Activated T-cell treated with anti-CD3 and anti-CD28 coated beads, Interleukin-2, amount 50 U/mL, for 24 hours (primary cell): ENCODE data around the gene ZFAND6.
"Not testable (repeated sequence)": the region's sequence is repeated elsewhere in the genome, so short reads cannot be mapped to it uniquely, and the experiment has no call there.

Experiments used
- DNase-seq: peaks from one replicate; pipeline ENCODE4 v3.0.0-alpha.2; 2020
- H3K27ac Mint-ChIP-seq: 2 replicates; pipeline ENCODE4 v1.8.0; 2020; ENCODE audit warnings: mild to moderate bottlenecking, mixed read lengths
- H3K27me3 Mint-ChIP-seq: 2 replicates; pipeline ENCODE4 v1.8.0; 2020; ENCODE audit warnings: mixed read lengths
- H3K36me3 Mint-ChIP-seq: 2 replicates; pipeline ENCODE4 v1.8.0; 2020; ENCODE audit warnings: low read depth, mixed read lengths
- H3K4me1 Mint-ChIP-seq: 2 replicates; pipeline ENCODE4 v1.8.0; 2020; ENCODE audit warnings: low read depth, mixed read lengths
- H3K4me3 Mint-ChIP-seq: 2 replicates; pipeline ENCODE4 v1.8.0; 2020; ENCODE audit warnings: mild to moderate bottlenecking, moderate library complexity, mixed read lengths
- H3K9me3 Mint-ChIP-seq: 2 replicates; pipeline ENCODE4 v1.8.0; 2020; ENCODE audit warnings: mixed read lengths

The ZFAND6 gene

GRCh38 chr15:80028937-80029336, 30.5 kb upstream of the ZFAND6 start:
- H3K27me3 Mint-ChIP-seq = no peaks in the 10 kb centered on the region
- H3K36me3 Mint-ChIP-seq = no peaks in the 10 kb centered on the region
- peaks cover 33% of the 10 kb centered on the region for H3K4me1 Mint-ChIP-seq
- no peaks in the 10 kb centered on the region for H3K9me3 Mint-ChIP-seq
- no peak overlapping the region for H3K4me3 Mint-ChIP-seq
- DNase-seq = no peak
- no peak overlapping the region for H3K27ac Mint-ChIP-seq

- Mint-ChIP-seq H3K27ac (no peak overlapping the region), H3K4me1 (peaks cover 24% of the 10 kb centered on the region), H3K36me3 (no peaks in the 10 kb centered on the region), H3K9me3 (no peaks in the 10 kb centered on the region), H3K4me3 (no peak overlapping the region), H3K27me3 (no peaks in the 10 kb centered on the region)
- DNase-seq = no peak
Measured at GRCh38 chr15:80031841-80032240, 27.6 kb upstream of the ZFAND6 start.

GRCh38 chr15:80034629-80035028, 24.8 kb upstream of the ZFAND6 start:
- Mint-ChIP-seq H3K36me3 (no peaks in the 10 kb centered on the region), H3K9me3 (no peaks in the 10 kb centered on the region), H3K27me3 (no peaks in the 10 kb centered on the region), H3K4me3 (no peak overlapping the region), H3K27ac (no peak overlapping the region), H3K4me1 (peaks cover 21% of the 10 kb centered on the region)
- DNase-seq = no peak

GRCh38 chr15:80036071-80036470, 23.4 kb upstream of the ZFAND6 start:
- Mint-ChIP-seq H3K36me3 (no peaks in the 10 kb centered on the region), H3K9me3 (no peaks in the 10 kb centered on the region), H3K27me3 (no peaks in the 10 kb centered on the region), H3K4me3 (no peak overlapping the region), H3K27ac (no peak overlapping the region), H3K4me1 (peaks cover 21% of the 10 kb centered on the region)
- no peak for DNase-seq

GRCh38 chr15:80041494-80042253, 17.8 kb upstream of the ZFAND6 start:
- Mint-ChIP-seq H3K36me3 (no peaks in the 10 kb centered on the region), H3K9me3 (no peaks in the 10 kb centered on the region), H3K27me3 (no peaks in the 10 kb centered on the region), H3K27ac (no peak overlapping the region), H3K4me3 (no peak overlapping the region), H3K4me1 (no peaks in the 10 kb centered on the region)
- no peak for DNase-seq

GRCh38 chr15:80042568-80042967, 16.9 kb upstream of the ZFAND6 start:
- peaks cover 1% of the 10 kb centered on the region for H3K27me3 Mint-ChIP-seq
- no peak for DNase-seq
- no peaks in the 10 kb centered on the region for H3K36me3 Mint-ChIP-seq
- H3K27ac Mint-ChIP-seq = no peak overlapping the region
- no peaks in the 10 kb centered on the region for H3K9me3 Mint-ChIP-seq
- H3K4me1 Mint-ChIP-seq = no peaks in the 10 kb centered on the region
- H3K4me3 Mint-ChIP-seq = no peak overlapping the region

- H3K36me3 Mint-ChIP-seq, H3K27me3 Mint-ChIP-seq, H3K4me3 Mint-ChIP-seq, H3K9me3 Mint-ChIP-seq, DNase-seq, H3K27ac Mint-ChIP-seq, H3K4me1 Mint-ChIP-seq: not testable (repeated sequence)
Measured at GRCh38 chr15:80045219-80045618, 14.3 kb upstream of the ZFAND6 start.

- Mint-ChIP-seq H3K9me3 (no peaks in the 10 kb centered on the region), H3K27me3 (peaks cover 3% of the 10 kb centered on the region), H3K36me3 (no peaks in the 10 kb centered on the region), H3K4me3 (no peak overlapping the region), H3K27ac (no peak overlapping the region), H3K4me1 (no peaks in the 10 kb centered on the region)
- DNase-seq = no peak
Measured at GRCh38 chr15:80049046-80049445, 10.4 kb upstream of the ZFAND6 start.

- H3K4me1 Mint-ChIP-seq = peaks cover 6% of the 10 kb centered on the region
- no peak overlapping the region for H3K4me3 Mint-ChIP-seq
- H3K27ac Mint-ChIP-seq = no peak overlapping the region
- H3K27me3 Mint-ChIP-seq = peaks cover under 1% of the 10 kb centered on the region
- no peak for DNase-seq
- H3K36me3 Mint-ChIP-seq = no peaks in the 10 kb centered on the region
- no peaks in the 10 kb centered on the region for H3K9me3 Mint-ChIP-seq
Measured at GRCh38 chr15:80052597-80053304, 6.7 kb upstream of the ZFAND6 start.

GRCh38 chr15:80055933-80056332, 3.5 kb upstream of the ZFAND6 start:
- peaks cover 3% of the 10 kb centered on the region for H3K36me3 Mint-ChIP-seq
- H3K4me3 Mint-ChIP-seq = no peak overlapping the region
- H3K27me3 Mint-ChIP-seq = no peaks in the 10 kb centered on the region
- DNase-seq = no peak
- H3K9me3 Mint-ChIP-seq = no peaks in the 10 kb centered on the region
- H3K4me1 Mint-ChIP-seq = peaks cover 17% of the 10 kb centered on the region
- no peak overlapping the region for H3K27ac Mint-ChIP-seq

GRCh38 chr15:80058044-80058443, 1.4 kb upstream of the ZFAND6 start:
- Mint-ChIP-seq H3K4me1 (peaks cover 37% of the 10 kb centered on the region), H3K9me3 (no peaks in the 10 kb centered on the region), H3K4me3 (no peak overlapping the region), H3K36me3 (peaks cover 6% of the 10 kb centered on the region), H3K27me3 (no peaks in the 10 kb centered on the region), H3K27ac (no peak overlapping the region)
- no peak for DNase-seq

- Mint-ChIP-seq H3K4me1 (peaks cover 47% of the 10 kb centered on the region), H3K27ac (peak overlapping the region; percentile 93), H3K9me3 (no peaks in the 10 kb centered on the region), H3K36me3 (peaks cover 6% of the 10 kb centered on the region), H3K4me3 (peak overlapping the region; percentile 88), H3K27me3 (no peaks in the 10 kb centered on the region)
- DNase-seq = no peak
Measured at GRCh38 chr15:80059786-80060355, 395 bp downstream of the ZFAND6 start.

GRCh38 chr15:80060356-80061006, 1.0 kb downstream of the ZFAND6 start:
- peak; percentile 54 for DNase-seq
- Mint-ChIP-seq H3K27me3 (no peaks in the 10 kb centered on the region), H3K27ac (peak overlapping the region; percentile 93), H3K9me3 (no peaks in the 10 kb centered on the region), H3K36me3 (peaks cover 6% of the 10 kb centered on the region), H3K4me1 (peaks cover 52% of the 10 kb centered on the region), H3K4me3 (peak overlapping the region; percentile 87)

GRCh38 chr15:80061582-80061981, 2.1 kb downstream of the ZFAND6 start:
- Mint-ChIP-seq H3K4me1 (peaks cover 50% of the 10 kb centered on the region), H3K4me3 (peak overlapping the region; percentile 87), H3K9me3 (no peaks in the 10 kb centered on the region), H3K36me3 (peaks cover 6% of the 10 kb centered on the region), H3K27ac (peak overlapping the region; percentile 93), H3K27me3 (no peaks in the 10 kb centered on the region)
- no peak for DNase-seq

- Mint-ChIP-seq H3K4me1 (peaks cover 65% of the 10 kb centered on the region), H3K4me3 (no peak overlapping the region)
Measured at GRCh38 chr15:80066912-80067311, 7.4 kb downstream of the ZFAND6 start.

More at GRCh38 chr15:80066912-80067311, 7.4 kb downstream of the ZFAND6 start:
- H3K27me3 Mint-ChIP-seq = no peaks in the 10 kb centered on the region
- H3K36me3 Mint-ChIP-seq = no peaks in the 10 kb centered on the region
- no peak for DNase-seq
- H3K27ac Mint-ChIP-seq = no peak overlapping the region
- no peaks in the 10 kb centered on the region for H3K9me3 Mint-ChIP-seq
